ENCODE measurements around the gene GPBP1L1. TPM values are rescaled to one million over a fixed set of nuclear protein-coding genes. Genes with fewer than 3 reads are reported as not detected.

The GPBP1L1 gene
- total and polyA plus RNA-seq, 2 of the 13 experiments (the other 11 are each of a cell fraction or from before 2014, with no cell fraction given) = 45.9 to 86.1 TPM

DNA sequence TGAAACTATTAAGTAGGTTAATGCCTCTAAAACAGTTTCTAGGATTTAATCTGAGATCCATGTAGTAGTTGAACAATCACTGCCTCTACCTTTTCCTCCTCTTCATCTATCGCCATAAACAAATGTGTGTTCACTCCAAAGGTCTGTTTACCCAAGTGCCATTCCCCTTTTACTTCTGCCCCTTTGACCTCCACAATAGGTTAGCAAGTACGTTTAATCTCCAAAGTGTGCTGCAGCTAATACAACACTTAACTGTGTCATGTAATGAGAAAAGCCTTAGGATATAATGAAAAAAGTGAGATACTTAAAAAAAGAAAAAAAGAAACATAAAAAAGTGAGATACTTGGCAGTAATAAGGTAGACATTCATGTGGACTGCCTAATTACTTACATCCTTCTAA lies 28.2 kb downstream of the GPBP1L1 start (continued):
- TF ChIP-seq, protein P1, sequence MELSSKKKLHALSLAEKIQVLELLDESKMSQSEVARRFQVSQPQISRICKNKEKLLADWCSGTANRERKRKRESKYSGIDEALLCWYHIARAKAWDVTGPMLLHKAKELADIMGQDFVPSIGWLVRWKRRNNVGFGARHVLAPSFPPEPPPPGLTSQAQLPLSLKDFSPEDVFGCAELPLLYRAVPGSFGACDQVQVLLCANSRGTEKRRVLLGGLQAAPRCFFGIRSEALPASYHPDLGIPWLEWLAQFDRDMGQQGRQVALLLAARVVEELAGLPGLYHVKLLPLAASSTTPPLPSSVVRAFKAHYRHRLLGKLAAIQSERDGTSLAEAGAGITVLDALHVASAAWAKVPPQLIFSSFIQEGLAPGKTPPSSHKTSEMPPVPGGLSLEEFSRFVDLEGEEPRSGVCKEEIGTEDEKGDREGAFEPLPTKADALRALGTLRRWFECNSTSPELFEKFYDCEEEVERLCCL (CRISPR knock-in tag; IDR thresholded peaks at IDR 0.05; ENCODE audit: borderline replicate concordance) = no peak
- TF ChIP-seq CREM (IDR thresholded peaks at IDR 0.05) = peak; percentile 26; the same call in 1 of the 2 replicates
- TF ChIP-seq CREM (CRISPR knock-in tag; IDR thresholded peaks at IDR 0.05) = no peak
- peak; percentile 89 for TF ChIP-seq PITX1 (CRISPR knock-in tag; IDR thresholded peaks at IDR 0.05)
- TF ChIP-seq TBX3 (IDR thresholded peaks at IDR 0.05; ENCODE audit: borderline replicate concordance) = peak; percentile 67; the same call in 1 of the 2 replicates
- TF ChIP-seq, protein P2, sequence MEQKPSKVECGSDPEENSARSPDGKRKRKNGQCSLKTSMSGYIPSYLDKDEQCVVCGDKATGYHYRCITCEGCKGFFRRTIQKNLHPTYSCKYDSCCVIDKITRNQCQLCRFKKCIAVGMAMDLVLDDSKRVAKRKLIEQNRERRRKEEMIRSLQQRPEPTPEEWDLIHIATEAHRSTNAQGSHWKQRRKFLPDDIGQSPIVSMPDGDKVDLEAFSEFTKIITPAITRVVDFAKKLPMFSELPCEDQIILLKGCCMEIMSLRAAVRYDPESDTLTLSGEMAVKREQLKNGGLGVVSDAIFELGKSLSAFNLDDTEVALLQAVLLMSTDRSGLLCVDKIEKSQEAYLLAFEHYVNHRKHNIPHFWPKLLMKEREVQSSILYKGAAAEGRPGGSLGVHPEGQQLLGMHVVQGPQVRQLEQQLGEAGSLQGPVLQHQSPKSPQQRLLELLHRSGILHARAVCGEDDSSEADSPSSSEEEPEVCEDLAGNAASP (CRISPR knock-in tag; IDR thresholded peaks at IDR 0.05; ENCODE audit: borderline replicate concordance) = peak; percentile 22; the same call in 1 of the 2 replicates
- no peak for TF ChIP-seq NFRKB (IDR thresholded peaks at IDR 0.05)
- TF ChIP-seq MAFG (CRISPR knock-in tag; IDR thresholded peaks at IDR 0.05) = no peak
- no peak for TF ChIP-seq GABPB1 (CRISPR knock-in tag; IDR thresholded peaks at IDR 0.05)
- no peak for TF ChIP-seq ZNF468 (CRISPR knock-in tag; IDR thresholded peaks at IDR 0.05)
- TF ChIP-seq KLF16 (CRISPR knock-in tag; IDR thresholded peaks at IDR 0.05) = 0 out of 4 replicates have a peak, but pooled peaks of 1 of the 2 experiments have one; percentile 31
- peak; percentile 56; the same call in 1 of the 2 replicates for TF ChIP-seq ERF (CRISPR knock-in tag; IDR thresholded peaks at IDR 0.05)
- TF ChIP-seq MED1 (CRISPR knock-in tag; IDR thresholded peaks at IDR 0.05) = peak; percentile 61
- TF ChIP-seq KAT8 (CRISPR knock-in tag; IDR thresholded peaks at IDR 0.05) = peak; percentile 47; the same call in 1 of the 2 replicates
- TF ChIP-seq SYNCRIP (IDR thresholded peaks at IDR 0.05; ENCODE audit: insufficient read depth, low read depth, low read length) = no peak
- 0 out of 2 replicates have a peak, but pooled peaks have one; percentile 61 for TF ChIP-seq SATB2 (CRISPR knock-in tag; IDR thresholded peaks at IDR 0.05)
- TF ChIP-seq, protein P3, sequence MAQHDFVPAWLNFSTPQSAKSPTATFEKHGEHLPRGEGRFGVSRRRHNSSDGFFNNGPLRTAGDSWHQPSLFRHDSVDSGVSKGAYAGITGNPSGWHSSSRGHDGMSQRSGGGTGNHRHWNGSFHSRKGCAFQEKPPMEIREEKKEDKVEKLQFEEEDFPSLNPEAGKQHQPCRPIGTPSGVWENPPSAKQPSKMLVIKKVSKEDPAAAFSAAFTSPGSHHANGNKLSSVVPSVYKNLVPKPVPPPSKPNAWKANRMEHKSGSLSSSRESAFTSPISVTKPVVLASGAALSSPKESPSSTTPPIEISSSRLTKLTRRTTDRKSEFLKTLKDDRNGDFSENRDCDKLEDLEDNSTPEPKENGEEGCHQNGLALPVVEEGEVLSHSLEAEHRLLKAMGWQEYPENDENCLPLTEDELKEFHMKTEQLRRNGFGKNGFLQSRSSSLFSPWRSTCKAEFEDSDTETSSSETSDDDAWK (CRISPR knock-in tag; IDR thresholded peaks at IDR 0.05) = no peak
- peak; percentile 67; the same call in 1 of the 2 replicates for TF ChIP-seq IRF2 (CRISPR knock-in tag; IDR thresholded peaks at IDR 0.05)
- TF ChIP-seq SRF (IDR thresholded peaks at IDR 0.05; ENCODE audit: low read depth, low read length) = no peak
- TF ChIP-seq, protein P4, sequence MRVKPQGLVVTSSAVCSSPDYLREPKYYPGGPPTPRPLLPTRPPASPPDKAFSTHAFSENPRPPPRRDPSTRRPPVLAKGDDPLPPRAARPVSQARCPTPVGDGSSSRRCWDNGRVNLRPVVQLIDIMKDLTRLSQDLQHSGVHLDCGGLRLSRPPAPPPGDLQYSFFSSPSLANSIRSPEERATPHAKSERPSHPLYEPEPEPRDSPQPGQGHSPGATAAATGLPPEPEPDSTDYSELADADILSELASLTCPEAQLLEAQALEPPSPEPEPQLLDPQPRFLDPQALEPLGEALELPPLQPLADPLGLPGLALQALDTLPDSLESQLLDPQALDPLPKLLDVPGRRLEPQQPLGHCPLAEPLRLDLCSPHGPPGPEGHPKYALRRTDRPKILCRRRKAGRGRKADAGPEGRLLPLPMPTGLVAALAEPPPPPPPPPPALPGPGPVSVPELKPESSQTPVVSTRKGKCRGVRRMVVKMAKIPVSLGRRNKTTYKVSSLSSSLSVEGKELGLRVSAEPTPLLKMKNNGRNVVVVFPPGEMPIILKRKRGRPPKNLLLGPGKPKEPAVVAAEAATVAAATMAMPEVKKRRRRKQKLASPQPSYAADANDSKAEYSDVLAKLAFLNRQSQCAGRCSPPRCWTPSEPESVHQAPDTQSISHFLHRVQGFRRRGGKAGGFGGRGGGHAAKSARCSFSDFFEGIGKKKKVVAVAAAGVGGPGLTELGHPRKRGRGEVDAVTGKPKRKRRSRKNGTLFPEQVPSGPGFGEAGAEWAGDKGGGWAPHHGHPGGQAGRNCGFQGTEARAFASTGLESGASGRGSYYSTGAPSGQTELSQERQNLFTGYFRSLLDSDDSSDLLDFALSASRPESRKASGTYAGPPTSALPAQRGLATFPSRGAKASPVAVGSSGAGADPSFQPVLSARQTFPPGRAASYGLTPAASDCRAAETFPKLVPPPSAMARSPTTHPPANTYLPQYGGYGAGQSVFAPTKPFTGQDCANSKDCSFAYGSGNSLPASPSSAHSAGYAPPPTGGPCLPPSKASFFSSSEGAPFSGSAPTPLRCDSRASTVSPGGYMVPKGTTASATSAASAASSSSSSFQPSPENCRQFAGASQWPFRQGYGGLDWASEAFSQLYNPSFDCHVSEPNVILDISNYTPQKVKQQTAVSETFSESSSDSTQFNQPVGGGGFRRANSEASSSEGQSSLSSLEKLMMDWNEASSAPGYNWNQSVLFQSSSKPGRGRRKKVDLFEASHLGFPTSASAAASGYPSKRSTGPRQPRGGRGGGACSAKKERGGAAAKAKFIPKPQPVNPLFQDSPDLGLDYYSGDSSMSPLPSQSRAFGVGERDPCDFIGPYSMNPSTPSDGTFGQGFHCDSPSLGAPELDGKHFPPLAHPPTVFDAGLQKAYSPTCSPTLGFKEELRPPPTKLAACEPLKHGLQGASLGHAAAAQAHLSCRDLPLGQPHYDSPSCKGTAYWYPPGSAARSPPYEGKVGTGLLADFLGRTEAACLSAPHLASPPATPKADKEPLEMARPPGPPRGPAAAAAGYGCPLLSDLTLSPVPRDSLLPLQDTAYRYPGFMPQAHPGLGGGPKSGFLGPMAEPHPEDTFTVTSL (CRISPR knock-in tag; IDR thresholded peaks at IDR 0.05; ENCODE audit: borderline replicate concordance) = peak; percentile 81; the same call in 1 of the 2 replicates
- TF ChIP-seq, protein P5, sequence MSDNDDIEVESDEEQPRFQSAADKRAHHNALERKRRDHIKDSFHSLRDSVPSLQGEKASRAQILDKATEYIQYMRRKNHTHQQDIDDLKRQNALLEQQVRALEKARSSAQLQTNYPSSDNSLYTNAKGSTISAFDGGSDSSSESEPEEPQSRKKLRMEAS (IDR thresholded peaks at IDR 0.05) = no peak
- peak; percentile 80 for TF ChIP-seq ISL2 (CRISPR knock-in tag; IDR thresholded peaks at IDR 0.05)
- TF ChIP-seq PHF21A (CRISPR knock-in tag; IDR thresholded peaks at IDR 0.05) = peak; percentile 47; the same call in 1 of the 2 replicates
